SK-N-SH (cell line): Measurements from ENCODE around the gene HUNK.

Experiments used
- EP300 ChIP-seq, 2 experiments: IDR thresholded peaks; 2 replicates each; pipeline versions ENCODE4 v1.4.0 to v1.6.1; 2012; ENCODE audit warnings: borderline replicate concordance in 1 of 2, low read depth in 1 of 2, low read length in 1 of 2
- MXI1 ChIP-seq: IDR thresholded peaks from 2 replicates; pipeline ENCODE4 v1.6.1; 2012; ENCODE audit warnings: mild to moderate bottlenecking, low read depth, low read length, improper control_type of control experiment
- SIN3A ChIP-seq: IDR thresholded peaks from 2 replicates; pipeline ENCODE4 v1.6.1; 2012; ENCODE audit warnings: low read depth, mild to moderate bottlenecking, low read length, moderate library complexity, borderline replicate concordance
- TF ChIP-seq, protein P1 (sequence below): IDR thresholded peaks from 2 replicates; pipeline ENCODE4 v1.6.1; 2012; ENCODE audit warnings: mild to moderate bottlenecking, low read depth, low read length, moderate library complexity
- TF ChIP-seq, protein P2 (sequence below): fragments of 150-350 bp; IDR thresholded peaks from 2 replicates; pipeline ENCODE4 v1.6.1; 2016; ENCODE audit warnings: mild to moderate bottlenecking, low read depth, low read length
- TF ChIP-seq, protein P3 (sequence below): IDR thresholded peaks from 2 replicates; pipeline ENCODE4 v1.4.0; 2012; ENCODE audit warnings: low read depth
- TF ChIP-seq, protein P4 (sequence below): fragments of 200-600 bp; sonication (generic); IDR thresholded peaks from 2 replicates; pipeline ENCODE4 v1.6.1; 2017; ENCODE audit warnings: antibody characterized with exemption, mild to moderate bottlenecking, moderate library complexity

DNA sequence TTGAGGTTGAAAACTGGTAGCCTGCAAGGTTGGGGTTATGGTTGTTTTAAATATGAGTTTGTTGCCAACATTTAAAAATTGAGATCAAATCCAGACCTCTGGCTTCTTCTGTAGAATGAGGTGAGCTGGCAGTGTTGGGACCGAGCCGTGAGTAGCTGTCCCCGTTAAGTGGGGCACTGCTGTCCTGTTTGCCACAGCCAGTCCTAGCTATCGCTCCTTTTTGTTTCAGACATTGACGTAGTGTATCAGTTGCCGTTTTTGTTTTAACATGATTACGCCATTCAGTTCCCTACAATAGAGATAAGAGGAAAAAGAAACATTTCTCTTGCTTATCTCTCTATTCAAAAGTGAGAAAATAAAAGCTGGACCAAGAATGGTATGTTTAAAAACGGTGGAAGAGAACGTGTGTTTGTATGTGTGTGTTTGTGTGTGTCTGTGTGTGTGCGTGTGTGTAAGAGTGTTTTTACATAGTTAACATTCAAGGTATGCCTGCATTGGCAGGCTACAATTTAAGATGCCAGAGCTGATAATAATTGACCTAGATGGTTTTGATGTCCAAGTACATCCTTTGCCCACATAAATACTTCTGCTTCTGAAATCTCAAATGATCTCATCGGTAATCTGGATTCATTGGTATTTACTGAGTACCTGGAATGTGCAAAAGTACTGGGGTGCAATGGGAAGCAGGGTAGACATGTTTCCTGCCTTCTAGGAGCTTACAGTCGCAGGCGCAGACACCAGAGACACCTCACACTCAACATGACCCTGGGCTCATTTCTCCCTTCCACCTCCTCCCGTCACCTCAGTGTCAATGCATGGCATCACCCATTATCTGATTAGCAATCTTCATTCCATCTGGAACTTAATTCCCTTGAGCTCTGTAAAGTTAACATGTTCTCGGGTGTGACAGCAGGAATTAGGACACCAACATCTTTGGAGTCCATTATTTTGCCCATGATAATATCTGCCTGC, 65.8 kb downstream of the HUNK start:
- TF ChIP-seq, protein P1, sequence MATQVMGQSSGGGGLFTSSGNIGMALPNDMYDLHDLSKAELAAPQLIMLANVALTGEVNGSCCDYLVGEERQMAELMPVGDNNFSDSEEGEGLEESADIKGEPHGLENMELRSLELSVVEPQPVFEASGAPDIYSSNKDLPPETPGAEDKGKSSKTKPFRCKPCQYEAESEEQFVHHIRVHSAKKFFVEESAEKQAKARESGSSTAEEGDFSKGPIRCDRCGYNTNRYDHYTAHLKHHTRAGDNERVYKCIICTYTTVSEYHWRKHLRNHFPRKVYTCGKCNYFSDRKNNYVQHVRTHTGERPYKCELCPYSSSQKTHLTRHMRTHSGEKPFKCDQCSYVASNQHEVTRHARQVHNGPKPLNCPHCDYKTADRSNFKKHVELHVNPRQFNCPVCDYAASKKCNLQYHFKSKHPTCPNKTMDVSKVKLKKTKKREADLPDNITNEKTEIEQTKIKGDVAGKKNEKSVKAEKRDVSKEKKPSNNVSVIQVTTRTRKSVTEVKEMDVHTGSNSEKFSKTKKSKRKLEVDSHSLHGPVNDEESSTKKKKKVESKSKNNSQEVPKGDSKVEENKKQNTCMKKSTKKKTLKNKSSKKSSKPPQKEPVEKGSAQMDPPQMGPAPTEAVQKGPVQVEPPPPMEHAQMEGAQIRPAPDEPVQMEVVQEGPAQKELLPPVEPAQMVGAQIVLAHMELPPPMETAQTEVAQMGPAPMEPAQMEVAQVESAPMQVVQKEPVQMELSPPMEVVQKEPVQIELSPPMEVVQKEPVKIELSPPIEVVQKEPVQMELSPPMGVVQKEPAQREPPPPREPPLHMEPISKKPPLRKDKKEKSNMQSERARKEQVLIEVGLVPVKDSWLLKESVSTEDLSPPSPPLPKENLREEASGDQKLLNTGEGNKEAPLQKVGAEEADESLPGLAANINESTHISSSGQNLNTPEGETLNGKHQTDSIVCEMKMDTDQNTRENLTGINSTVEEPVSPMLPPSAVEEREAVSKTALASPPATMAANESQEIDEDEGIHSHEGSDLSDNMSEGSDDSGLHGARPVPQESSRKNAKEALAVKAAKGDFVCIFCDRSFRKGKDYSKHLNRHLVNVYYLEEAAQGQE: no peak
- no peak for TF ChIP-seq EP300 (IDR thresholded peaks at IDR 0.05; ENCODE audit: borderline replicate concordance in 1 of 2, low read depth in 1 of 2, low read length in 1 of 2)
- TF ChIP-seq, protein P2, sequence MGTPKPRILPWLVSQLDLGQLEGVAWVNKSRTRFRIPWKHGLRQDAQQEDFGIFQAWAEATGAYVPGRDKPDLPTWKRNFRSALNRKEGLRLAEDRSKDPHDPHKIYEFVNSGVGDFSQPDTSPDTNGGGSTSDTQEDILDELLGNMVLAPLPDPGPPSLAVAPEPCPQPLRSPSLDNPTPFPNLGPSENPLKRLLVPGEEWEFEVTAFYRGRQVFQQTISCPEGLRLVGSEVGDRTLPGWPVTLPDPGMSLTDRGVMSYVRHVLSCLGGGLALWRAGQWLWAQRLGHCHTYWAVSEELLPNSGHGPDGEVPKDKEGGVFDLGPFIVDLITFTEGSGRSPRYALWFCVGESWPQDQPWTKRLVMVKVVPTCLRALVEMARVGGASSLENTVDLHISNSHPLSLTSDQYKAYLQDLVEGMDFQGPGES: no peak
- TF ChIP-seq, protein P3, sequence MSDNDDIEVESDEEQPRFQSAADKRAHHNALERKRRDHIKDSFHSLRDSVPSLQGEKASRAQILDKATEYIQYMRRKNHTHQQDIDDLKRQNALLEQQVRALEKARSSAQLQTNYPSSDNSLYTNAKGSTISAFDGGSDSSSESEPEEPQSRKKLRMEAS: no peak
- no peak for TF ChIP-seq MXI1
- no peak for TF ChIP-seq SIN3A
- TF ChIP-seq, protein P4, sequence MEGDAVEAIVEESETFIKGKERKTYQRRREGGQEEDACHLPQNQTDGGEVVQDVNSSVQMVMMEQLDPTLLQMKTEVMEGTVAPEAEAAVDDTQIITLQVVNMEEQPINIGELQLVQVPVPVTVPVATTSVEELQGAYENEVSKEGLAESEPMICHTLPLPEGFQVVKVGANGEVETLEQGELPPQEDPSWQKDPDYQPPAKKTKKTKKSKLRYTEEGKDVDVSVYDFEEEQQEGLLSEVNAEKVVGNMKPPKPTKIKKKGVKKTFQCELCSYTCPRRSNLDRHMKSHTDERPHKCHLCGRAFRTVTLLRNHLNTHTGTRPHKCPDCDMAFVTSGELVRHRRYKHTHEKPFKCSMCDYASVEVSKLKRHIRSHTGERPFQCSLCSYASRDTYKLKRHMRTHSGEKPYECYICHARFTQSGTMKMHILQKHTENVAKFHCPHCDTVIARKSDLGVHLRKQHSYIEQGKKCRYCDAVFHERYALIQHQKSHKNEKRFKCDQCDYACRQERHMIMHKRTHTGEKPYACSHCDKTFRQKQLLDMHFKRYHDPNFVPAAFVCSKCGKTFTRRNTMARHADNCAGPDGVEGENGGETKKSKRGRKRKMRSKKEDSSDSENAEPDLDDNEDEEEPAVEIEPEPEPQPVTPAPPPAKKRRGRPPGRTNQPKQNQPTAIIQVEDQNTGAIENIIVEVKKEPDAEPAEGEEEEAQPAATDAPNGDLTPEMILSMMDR: no peak
